LoVo (cell line): Measurements from ENCODE around the gene GRAMD4.

ENCODE experiments used
- DNase-seq: peaks from one replicate; pipeline ENCODE4 v3.0.0-alpha.2; 2016; ENCODE audit warnings: low spot score

The GRAMD4 gene

GRCh38 chr22:46582281-46582933 is 37.8 kb upstream of the GRAMD4 start:
- no peak for DNase-seq

DNA sequence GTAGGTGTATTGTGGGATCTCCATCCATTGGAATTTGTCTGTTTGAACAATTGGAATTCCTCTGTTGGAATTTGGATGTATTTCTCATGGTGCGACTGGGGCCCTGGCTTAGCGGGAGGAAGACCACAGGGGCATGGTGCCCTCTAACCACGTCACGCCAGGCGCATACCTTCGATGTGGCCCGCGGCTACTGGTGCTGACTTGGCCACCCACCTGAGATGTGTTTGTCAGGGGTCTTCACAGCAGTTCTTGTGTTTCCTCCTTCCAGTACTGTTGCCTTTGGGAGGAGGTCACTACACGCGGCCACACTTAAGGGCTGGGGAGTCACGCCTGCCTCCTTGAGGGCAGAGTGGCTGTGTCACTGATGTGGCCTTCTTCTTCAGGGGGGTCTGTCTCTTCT is 36.6 kb upstream of the GRAMD4 start:
- no peak for DNase-seq

DNA sequence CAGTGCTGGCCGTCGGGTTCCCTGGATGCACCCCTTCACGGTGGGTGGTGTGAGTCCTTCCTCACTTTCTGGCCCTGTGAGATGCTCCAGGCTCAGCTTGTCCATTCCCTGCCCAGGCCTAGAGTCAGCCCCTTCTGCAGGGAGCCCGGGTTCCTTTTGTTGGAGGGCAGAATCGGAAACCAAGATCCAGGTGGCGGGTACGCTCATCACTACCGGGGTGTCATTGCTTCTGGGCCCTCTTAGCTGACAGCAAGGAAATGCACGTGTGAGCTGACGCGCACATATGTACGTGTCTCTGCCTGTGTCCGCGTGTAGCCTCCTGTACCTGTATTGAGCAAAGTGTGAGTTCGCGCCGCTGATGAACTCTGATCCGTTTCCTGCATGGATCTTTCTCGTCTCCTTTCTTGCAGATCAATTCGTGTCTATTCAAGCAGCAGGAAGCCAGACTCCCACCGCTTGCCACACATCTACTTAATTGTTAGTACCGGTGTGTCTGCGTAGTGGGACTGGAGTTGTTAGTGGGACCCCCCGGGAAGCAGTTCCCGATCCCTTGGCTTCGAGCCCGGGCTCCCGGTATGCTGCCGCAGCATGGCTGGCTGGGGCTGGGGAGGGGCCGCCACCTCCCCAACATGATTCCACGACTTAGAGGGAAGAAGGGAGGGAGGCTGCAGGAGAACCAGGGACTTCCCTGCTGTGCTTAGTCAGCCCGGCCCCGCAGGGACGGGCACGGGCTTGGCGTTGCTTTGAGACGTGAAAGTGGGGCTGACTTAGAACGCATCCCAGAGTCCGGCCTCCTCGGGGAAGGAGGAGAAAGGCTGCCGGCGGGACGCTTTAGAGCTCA is 35.9 kb upstream of the GRAMD4 start:
- no peak for DNase-seq

DNA sequence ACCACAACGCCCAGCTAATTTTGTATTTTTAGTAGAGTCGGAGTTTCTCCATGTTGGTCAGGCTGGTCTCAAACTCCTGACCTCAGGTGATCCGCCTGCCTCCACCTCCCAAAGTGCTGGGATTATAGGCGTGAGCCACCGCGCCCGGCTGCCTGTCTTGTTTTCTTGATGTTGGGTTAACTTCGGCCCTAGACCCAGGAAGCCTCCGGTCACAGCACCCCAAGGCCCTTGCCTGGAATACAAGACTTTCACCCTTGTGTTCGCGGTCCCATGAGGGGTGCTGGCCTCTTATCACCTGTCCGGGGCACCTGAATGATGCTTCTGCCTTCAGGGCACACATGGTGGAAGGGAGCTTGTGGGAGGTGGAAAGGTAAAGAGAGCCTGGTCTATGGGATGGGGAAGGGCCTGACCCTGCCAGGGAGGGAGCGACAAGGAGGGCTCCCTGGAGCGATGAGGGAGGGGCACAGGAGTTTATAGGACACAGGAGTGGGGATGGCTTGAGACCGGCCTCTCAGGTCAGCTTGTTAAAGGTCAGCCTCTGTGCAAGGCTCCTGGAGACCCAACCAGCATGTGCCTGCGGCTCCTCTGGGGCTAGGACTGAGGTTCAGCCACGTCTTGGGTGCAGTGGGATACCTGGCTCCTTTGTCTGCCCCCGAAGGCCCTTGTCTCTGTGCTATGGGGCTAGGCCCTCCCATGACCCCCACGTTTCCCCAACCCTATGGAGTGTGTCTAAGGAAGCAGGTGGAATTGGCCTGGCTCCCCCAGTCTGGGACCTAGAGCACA is 34.7 kb upstream of the GRAMD4 start:
- DNase-seq, result no peak

DNA sequence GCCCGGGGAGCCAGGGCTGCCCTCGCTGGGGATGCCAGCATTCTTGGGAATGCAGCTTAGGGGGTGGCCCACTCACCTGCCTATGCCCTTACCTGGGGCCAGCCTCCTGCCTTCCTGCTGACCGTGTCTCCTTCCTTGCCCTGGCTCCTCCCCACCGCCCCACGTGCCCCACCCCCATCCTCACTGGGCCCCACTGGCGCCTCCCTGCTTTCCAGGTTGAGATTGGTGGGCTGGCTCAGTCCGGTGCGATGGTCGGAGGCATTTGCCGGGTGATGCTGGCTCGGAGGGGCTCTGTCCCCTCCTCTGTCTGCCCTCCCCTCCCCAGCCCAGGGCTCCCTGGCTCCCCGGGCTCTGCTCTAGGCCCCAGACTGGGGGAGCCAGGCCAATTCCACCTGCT is 34.1 kb upstream of the GRAMD4 start:
- no peak for DNase-seq

DNA sequence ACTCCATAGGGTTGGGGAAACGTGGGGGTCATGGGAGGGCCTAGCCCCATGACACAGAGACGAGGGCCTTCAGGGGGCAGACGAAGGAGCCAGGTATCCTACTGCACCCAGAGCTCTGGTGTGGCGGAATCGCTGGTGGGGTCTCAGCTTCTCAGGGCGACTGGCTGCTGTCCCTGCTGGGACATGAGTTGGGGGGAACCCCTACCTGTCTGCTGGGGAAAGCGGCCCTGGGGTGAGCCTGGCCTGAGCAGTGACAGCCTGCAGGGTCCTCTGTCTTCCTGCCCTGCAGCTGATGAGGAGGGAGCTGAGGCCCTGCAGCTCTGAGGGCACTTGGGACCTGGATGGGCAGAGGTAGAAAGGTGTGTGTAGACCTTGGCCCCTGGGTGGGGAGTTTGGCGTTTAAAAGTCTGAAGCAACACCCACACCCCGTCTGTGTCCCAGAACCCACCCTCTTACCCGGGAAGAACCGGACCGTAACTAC is 33.6 kb upstream of the GRAMD4 start:
- no peak for DNase-seq

- DNase-seq, result no peak
Measured at GRCh38 chr22:46587061-46587460, 33.1 kb upstream of the GRAMD4 start.

DNA sequence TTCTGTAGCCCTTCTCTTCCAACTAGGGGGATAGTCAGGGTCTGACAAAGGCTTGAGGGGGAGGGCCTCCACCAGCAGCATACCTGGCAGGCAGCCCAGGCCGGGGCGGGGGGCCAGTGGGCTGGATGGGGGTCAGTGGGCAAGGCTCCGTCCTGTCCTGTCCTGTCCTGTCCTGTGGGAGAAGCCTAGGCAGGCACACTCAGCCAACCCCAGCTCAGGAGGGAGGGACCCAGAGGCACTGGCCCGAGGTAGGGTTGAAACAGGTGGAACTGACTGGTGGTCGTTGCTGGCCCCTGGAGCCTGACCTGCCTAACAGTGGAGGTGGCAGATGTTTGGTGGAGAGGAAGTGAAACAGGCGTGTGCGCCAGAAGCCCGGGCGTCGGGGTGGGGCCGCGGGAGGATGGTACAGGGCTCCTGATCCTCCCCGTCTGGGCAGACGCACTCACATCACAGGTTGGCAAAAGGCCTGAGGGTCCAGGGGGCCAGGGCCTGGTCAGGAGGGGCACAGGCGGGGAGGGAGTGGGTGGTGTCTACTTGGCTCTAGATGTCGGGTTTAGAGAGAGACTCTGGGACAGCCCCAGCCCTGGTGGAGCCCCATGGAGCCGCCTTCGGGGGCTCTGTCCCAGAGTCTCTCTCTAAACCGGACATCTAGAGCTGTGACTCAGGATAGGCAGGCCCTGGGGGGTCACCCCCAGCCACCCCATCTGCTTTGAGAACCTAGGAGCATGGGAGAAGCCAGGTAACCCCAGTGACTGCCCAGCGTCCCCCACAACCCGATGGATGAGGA is 32.5 kb upstream of the GRAMD4 start:
- DNase-seq, result no peak

GRCh38 chr22:46588279-46589140 is 31.7 kb upstream of the GRAMD4 start:
- DNase-seq, result no peak

GRCh38 chr22:46589141-46589748 is 30.9 kb upstream of the GRAMD4 start:
- no peak for DNase-seq

- no peak for DNase-seq
Measured at GRCh38 chr22:46589871-46590271, 30.3 kb upstream of the GRAMD4 start.

- no peak for DNase-seq
Measured at GRCh38 chr22:46590334-46590733, 29.9 kb upstream of the GRAMD4 start.

GRCh38 chr22:46591930-46592329 is 28.3 kb upstream of the GRAMD4 start:
- DNase-seq, result no peak

- DNase-seq, result no peak
Measured at GRCh38 chr22:46592390-46592872, 27.8 kb upstream of the GRAMD4 start.

- no peak for DNase-seq
Measured at GRCh38 chr22:46593211-46593681, 26.9 kb upstream of the GRAMD4 start.

- DNase-seq, result no peak
Measured at GRCh38 chr22:46593996-46594946, 25.9 kb upstream of the GRAMD4 start.

- DNase-seq, result no peak
Measured at GRCh38 chr22:46594947-46595298, 25.3 kb upstream of the GRAMD4 start.

DNA sequence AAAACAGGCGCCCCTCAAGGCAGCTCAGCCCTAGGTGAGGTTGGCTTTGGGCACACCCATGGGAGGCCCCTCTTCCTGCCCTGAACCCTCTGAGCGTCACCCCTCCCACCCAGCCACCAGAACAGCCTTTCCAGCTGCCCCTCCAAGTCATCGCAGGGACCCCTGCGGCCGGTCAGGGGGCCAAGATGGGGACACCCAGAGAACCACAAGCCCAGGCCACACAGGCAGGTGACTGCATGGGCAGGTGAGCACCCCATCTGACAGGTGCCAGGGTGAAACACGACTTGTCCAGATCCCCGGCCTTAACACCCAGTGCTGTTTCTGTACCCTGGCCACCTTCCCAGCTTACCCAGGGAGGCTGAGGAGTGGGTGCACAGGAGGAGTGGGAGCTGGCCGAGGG is 24.6 kb upstream of the GRAMD4 start:
- no peak for DNase-seq

GRCh38 chr22:46596032-46596441 is 24.1 kb upstream of the GRAMD4 start:
- DNase-seq, result no peak
